NCI-H1930 (cell line): ENCODE results near the gene SLC3A2.

Source experiments
- DNase-seq, 2 experiments: peaks; one replicate each; lab custom pipeline; 2025; lab: John Stamatoyannopoulos, UW

The SLC3A2 gene

DNA sequence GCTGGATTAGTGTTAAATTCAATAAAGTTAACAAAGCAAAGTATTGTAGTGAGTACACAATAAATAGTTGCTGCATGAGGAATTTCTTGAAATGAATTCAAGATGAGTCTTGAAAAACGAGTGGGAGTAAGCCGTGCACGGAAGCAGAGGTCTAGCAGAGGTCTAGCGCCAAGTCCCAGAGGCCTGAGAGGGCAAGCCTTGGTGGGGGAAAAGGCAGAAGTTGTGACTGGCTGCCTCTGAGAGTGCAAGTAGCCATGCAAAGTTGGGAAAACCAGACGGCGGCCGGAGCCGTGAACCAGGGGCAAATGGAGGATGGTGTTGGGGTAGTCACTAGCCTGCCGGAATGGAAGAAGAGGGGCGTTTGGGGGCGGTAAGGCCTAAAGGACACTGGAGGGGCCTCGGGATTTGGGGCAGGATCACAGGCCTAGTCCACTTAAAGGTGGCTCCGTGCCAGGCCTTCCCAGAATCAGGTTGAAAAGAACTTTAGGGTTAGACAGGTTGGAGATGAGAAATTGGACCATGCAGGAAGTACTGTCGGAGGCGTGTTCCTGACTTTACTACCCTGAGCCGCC, 379 bp upstream of the SLC3A2 start:
- peak in 1 of 2 experiments; percentile 9 for DNase-seq

DNA sequence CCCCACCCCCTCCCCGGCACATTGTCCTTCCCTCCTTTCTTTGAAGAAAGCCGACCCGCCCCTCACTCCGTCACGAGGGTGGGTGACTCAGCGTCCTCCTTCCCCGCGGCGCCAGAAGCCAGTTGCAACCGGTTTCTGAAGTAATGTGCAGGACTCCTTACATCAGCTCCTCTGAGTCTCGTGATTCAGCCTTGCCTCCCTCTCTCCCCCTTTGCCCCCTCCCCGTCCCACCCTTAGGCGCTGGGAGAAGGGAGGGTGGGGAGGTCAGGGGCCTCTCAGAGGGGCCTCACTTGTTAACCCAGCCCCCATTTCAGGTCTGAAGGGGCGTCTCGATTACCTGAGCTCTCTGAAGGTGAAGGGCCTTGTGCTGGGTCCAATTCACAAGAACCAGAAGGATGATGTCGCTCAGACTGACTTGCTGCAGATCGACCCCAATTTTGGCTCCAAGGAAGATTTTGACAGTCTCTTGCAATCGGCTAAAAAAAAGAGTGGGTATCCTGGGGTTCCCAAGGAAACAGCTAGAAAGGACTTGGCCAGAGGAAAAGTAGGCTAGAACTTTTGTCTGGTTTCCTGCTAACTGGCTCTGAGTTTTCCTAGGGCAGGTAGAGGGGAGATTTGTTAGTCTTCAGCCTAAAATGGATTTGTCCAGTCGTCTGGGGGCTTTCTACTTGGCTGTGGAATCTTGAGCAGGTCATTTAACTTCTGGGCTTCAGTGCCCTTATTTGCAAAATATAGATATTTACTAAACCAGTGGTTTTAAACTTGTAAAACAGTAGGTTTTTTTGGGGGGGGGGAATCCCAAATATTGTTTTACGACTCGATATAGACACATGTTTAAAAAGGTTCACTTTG, 1.1 kb downstream of the SLC3A2 start:
- DNase-seq = peak; percentile 85 to 90

DNA sequence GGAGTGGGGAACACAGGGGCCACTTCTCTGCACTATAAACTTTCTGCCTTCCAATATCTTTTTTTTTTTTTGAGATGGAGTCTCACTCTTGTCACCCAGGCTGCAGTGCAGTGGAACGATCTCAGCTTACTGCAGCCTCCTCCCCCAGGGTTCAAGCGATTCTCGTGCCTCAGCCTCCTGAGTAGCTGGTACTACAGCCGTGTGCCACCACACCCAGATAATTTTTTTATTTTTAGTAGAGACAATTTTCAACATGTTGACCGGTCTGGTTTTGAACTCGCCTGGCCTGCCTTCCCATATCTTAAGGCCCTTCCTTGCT, 1.7 kb downstream of the SLC3A2 start:
- DNase-seq = no peak

DNA sequence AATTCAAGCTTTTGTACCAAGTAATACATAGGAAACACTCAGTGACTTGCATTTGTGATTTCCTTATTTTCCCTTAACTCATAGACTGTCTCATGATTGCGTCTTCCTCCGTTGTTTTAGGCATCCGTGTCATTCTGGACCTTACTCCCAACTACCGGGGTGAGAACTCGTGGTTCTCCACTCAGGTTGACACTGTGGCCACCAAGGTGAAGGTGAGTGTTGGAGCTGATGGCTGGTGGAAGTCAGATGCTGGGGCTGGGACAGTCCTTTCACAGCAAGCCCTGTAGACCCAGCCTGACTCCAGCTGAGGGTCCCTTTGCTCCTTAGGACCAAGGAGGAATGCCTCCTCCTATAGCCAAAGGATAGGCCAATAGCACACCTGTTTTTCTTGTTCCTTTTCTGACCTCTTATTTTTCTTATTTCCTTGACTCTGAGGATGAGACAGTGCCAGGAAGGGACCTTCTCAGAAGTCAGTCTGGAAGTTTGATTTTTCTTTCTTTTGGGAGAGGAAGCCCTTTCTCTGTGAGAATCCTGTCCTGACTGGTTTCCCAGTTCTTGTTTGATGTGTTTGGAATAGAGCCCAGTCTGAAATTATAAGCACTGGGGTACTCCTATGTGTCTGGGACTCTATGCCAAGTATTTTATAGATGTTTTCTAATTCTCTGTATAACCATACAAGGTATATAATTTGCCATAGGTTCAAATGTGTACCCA, 2.2 kb downstream of the SLC3A2 start:
- no peak for DNase-seq

DNA sequence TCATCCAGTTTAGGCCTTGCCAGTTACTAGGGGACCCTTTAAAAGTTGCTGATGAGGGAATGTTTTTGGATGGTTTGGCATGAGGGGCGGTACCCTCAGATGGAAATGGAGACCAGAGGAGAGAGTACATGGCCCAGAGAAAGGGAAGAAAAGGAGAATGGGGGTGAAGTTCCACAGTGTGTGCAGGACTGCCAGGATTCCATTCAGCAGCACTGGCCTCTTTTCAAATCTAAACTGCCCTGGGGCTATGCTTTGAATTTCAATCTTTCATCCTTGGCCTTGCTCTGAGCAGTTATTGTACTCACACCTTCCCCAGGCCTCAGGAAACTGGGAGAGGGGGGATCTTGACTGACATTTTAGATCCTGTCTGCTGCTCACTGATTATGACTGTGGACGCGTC, 3.0 kb downstream of the SLC3A2 start:
- no peak for DNase-seq

DNA sequence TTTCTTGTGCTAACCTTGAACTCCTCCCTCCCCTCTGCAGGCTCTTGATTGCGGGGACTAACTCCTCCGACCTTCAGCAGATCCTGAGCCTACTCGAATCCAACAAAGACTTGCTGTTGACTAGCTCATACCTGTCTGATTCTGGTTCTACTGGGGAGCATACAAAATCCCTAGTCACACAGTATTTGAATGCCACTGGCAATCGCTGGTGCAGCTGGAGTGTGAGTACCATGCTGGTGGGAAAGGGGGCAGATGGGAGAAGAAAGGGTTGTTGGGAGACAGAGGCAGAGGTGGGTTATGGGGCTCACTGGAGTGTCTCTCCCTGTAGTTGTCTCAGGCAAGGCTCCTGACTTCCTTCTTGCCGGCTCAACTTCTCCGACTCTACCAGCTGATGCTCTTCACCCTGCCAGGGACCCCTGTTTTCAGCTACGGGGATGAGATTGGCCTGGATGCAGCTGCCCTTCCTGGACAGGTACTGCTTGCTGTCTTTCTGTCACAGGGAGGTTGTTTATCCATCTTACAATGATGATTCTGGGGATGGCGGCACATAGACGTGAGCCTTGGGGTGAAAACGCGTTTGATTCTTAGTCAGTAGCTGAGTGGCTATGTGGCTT, 4.5 kb downstream of the SLC3A2 start:
- no peak for DNase-seq

DNA sequence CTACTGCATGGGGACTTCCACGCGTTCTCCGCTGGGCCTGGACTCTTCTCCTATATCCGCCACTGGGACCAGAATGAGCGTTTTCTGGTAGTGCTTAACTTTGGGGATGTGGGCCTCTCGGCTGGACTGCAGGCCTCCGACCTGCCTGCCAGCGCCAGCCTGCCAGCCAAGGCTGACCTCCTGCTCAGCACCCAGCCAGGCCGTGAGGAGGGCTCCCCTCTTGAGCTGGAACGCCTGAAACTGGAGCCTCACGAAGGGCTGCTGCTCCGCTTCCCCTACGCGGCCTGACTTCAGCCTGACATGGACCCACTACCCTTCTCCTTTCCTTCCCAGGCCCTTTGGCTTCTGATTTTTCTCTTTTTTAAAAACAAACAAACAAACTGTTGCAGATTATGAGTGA, 7.7 kb downstream of the SLC3A2 start:
- no peak for DNase-seq

DNA sequence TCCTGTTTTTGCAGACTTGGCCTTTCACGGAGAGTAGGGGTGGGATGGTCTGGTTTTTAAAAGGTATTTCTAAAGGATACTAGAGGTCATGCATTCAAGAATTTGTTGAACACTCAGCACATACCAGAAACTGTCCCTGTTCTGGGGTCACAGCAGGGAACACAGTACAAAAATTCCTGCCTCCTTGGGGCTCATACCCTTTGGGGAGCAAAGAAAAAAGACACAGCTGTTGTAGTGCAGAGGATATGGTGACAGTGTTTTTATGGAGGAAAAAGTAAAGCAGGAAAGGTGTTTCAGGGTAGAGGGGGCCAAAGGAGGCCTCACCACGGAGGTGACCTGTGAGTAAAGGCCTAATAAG, 8.4 kb downstream of the SLC3A2 start:
- no peak for DNase-seq

DNA sequence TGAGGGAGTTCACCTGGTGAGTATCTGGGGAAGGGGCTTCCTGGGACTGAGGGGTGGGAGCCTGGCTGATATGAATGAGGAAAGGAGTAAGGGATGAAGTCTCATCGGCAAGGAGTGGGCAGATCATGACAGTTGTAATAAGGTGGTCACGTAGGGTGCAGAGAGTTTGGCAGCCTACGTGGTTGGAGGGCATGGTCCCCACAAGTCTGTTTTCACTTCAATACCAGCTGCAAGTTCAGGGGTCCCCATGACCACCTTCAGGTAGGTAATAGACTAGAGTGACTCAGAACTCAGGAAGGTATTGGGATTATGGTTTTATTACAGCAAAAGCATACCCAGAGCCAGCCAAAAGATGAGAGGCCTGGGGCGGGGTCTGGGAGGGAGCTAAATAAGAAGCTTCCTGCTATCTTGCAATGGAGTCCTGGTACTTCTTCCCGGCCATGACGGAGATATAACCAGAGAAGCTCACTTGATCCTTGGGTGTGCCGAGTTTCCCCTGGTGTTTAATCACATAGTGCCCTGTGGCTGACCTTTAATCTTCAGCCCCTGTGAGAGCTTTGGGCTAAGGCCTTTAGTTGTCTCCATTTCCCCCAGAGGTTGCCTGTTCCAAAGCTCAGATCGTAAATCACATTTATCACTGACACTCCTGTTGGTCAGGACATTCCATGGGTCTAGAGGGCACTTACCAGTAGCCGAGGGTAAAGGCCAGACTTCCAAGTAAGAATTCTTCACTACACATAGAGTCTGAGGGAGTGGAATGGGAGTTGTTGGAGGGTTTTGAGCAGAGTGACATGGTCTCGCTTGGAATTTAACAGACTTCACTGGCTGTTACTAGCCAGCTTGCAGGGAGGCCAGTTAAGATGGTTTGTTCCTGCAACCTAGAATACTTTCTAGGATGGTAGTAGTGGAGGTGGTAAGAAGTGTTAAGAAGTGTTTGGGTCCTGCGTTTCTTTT, 9.1 kb downstream of the SLC3A2 start:
- no peak for DNase-seq

DNA sequence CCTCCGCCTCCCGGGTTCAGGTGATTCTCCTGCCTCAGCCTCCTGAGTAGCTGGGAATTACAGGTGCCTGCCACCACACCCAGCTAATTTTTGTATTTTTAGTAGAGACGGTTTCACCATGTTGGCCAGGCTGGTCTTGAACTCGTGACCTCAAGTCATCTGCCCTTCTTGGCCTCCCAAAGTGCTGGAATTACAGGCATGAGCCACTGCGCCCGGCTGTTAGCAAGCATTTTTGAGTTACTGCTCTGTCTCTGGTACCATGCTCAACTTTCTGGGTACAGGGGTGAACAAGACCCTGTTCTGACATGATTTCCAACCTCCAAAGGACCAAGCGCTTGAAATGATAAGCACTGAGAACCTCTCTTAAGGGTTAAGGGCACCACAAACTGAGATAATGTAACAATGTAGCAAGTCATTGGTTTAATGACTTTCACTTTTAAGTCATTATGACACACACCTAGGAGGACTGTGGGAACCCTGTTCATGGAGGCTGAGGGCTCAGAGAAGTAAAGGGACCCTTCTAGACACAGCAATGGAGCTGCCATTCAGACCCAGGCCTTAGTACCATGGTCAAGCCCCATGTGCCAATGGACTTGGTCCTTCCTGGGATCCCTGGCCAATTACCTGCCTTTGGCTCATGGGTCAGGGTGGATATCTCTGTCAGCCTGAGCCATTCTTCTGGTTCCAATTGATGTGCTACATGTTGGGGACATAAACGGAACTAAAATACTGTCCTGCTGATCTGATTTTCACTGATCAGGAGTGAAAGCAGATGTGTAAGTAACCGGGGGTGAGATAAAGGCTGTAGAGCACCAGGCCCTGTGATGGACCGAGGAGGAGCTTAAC, 11.6 kb downstream of the SLC3A2 start:
- DNase-seq = no peak

DNA sequence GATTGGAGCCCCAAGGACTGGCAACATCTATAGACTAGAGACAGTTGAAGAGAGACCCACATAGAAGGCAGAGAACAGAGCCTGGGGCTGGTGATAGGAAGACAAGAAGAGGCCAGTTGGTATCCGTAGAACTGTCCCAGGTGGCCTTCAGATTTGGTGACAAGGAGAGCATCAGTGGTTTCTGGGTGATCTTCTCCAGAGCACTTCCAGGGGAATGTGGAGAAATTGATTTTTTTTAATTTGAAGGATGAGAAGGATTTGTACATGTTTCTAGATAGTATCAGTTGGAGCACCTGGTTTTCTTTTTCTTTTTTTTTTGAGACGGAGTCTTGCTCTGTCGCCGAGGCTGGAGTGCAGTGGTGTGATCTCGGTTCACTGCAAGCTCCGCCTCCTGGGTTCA, 14.8 kb downstream of the SLC3A2 start:
- DNase-seq = no peak

DNA sequence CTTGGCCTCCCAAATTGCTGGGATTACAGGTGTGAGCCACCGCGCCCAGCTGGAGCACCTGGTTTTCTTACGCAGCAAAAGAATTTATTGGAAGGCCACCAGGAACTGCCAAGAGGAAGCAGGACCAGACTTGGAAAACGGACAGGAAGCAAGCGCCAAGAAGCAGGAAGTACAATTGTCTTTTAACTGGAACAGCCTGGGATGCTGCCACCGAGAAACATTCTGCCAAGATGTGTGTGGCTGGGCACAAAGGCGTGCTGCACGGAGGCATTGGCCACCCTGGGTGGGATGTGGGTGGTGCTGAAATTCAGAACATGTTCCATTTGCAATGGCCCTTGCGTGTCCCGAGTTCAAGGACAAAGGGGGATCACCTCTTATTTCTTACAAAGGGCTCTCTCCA, 15.4 kb downstream of the SLC3A2 start:
- DNase-seq = no peak

DNA sequence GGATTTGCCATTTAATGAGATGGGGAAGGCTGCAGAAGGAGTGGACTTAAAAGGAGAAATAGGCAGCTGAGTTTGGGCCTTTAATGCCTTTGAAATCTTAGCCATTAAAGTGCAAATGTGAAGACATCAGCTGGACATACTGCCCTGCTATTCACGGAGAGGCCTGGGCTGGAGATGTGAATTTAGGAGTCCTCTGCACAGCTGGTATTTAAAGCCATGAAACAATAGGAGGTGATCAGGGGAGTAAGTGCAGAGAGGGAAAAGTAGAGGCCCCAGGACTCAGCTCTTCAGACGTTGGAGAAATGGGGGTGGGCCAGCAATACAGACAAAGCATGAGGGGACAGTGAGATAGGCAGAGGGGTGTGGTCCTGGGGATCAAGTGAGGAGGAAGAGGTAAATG, 16.6 kb downstream of the SLC3A2 start:
- no peak for DNase-seq

DNA sequence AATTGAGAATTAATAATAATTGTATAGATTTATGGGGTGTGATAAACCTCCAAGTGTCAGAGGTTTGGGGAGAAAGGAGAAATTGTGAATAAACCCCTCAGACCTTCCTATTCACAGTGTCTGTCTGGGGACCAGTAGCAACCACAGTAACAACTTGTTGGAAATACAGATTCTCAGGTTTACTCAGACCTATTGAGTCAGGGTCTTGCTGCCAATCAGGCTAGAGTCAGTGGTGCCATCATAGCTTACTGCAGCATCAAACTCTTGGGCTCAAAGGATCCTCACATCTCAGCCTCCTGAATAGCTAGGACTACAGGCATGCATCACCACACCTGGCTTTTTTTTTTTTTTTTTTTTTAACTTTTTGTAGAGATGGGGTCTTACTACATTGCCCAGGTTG, 17.3 kb downstream of the SLC3A2 start:
- no peak for DNase-seq

DNA sequence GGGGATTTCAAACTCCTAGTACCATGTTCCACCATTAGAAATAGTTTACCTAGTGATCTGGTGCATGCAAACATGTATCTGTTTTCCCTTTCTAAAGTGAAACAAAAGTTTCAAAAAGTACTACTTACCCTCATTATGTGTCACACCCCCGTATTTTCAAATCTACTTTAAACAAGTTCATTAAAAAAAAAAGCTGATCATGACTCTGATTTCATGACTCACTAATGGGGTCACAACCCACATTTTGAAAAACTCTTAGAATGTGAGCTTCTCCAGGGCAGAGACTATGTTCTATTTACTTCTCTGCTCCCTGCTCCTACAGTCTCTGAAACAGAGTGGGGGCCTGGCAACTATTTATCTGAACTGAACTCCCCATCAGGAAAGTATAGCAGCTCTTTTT, 22.2 kb downstream of the SLC3A2 start:
- no peak for DNase-seq

DNA sequence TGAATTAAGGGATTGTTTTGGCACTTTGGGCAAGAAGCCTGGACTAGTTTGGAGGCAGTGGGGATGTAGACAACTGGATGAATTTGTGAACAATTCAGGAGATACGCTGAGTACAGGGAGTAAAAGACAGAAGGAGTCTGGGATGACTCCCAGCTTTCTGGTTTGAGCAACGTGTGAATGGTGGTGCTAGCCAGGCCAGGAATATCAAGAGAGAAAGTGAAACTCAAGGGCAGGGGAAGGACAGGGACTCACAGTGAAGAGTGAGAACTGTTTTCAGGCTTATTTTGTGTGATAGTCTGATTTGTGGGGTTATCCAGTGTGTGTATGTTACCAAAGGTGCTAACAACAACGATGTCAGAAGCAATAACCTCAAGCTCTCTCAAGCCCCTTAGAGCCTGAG, 24.6 kb downstream of the SLC3A2 start:
- no peak for DNase-seq

DNA sequence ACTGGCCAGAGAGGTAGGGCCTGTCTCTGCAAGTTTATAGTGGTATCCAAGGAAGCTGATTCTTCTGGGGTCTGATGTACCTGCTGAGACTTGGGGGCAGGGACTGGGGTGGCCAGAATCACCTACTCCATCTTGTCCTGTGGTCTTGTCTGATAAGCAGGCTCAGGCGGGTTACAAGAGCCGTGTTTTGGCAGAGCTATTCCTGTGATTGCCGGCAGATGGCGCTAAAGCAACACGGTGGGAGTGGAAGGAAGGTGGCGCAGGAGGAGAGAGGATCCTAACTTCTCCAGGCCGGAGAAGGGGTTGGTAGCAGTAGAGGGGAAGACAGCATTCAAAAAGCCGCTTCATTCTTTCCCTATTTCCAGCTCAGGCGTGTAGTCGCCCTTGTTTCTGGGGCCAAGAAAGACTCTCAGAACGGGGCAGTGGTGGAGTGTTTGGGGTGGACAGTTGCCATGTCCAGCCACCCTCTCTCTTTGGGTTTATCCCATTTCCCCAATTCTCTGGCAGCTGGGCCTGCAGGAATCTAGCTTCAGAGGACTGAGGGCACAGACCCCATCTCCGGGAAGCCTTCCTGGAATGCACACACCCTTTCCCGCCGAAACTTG, 25.3 kb downstream of the SLC3A2 start:
- peak; percentile 57 to 77 for DNase-seq

DNA sequence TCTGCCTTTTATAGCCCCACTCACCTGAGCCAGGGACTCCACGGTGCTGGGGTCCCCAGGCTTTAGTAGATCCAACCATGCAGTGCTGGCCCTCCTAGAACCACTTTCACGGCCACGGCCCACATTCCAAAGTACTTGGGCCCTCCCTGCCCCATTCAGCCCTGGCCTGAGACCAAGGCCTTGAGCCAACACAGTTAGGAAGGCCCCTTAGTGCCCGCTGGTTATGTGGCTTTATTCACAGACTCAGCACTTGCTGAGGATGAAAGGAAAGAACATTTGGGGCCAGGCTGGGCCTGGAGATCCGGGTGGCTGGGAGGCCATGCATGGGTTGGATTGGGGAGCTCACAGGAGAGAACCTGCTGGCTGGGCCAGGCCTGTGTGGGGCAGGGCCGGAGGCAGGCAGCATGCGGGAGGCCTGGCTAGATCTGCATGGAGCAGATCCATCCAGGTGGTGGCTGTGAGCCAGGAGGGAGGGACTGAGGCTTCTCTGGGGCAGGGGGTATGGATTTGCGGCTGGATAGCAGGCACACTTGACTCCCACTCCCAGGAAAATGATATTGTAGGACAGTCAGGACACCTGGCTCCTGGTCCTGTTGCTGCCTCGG, 27.9 kb downstream of the SLC3A2 start:
- DNase-seq = no peak

DNA sequence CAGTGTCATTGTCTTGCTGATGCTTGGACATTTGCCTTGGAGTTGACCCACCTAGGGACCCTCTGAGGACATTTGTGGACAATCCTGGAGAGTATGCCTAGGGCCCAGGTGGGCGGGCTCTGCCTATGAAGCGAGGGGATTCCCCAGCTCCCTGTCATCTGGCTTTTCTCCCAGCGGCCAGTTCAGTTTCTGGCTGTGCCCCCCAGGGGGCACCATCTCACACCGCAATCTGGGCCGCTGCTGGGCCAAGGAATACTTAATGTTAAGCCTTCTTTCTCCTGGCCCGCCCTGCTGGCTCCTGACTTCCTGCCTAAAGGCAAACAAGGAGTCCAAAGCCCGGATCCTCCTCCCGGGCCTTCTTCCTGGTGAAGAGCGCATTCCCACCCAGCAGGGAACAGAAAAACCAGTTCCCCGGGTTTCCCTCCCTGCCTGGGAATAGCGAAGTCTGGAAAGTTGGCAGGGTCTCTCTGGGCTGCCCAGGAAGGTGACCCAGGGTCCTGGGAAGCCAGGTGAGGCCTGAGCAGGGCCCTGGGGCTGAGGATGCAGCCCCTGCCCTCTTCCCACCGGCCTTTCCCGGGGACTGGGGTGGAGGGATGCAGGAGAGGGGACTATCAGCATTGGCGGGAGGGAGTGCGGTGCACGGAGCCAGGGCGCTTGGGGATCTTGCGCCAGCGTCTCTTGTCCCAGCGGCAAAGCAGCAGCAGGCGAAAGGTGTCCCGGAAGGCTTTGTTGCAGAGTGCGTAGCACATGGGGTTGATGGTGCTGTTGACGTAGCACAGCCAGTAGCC, 28.6 kb downstream of the SLC3A2 start:
- peak in 1 of 2 experiments; percentile 30 for DNase-seq
